ENCODE measurements around the gene GPX8.

- TF ChIP-seq CTCF (IDR thresholded peaks at IDR 0.05) (no peak), EP300 (IDR thresholded peaks at IDR 0.05) (no peak)
These were observed 2.7 kb downstream of the GPX8 start for GRCh38 chr5:55162666-55163065.
